GM12872 (cell line): ENCODE data around the gene CNTRL.

Source experiments
- TF ChIP-seq, protein P1 (sequence below): IDR thresholded peaks from 3 replicates; pipeline ENCODE4 v1.5.1; 2011; ENCODE audit warnings: low read depth, mild to moderate bottlenecking, low read length, moderate library complexity; ENCODE audit not compliant: insufficient read depth

The CNTRL gene

GRCh38 chr9:121122246-121123032 lies 47.7 kb downstream of the CNTRL start:
- TF ChIP-seq, protein P1, sequence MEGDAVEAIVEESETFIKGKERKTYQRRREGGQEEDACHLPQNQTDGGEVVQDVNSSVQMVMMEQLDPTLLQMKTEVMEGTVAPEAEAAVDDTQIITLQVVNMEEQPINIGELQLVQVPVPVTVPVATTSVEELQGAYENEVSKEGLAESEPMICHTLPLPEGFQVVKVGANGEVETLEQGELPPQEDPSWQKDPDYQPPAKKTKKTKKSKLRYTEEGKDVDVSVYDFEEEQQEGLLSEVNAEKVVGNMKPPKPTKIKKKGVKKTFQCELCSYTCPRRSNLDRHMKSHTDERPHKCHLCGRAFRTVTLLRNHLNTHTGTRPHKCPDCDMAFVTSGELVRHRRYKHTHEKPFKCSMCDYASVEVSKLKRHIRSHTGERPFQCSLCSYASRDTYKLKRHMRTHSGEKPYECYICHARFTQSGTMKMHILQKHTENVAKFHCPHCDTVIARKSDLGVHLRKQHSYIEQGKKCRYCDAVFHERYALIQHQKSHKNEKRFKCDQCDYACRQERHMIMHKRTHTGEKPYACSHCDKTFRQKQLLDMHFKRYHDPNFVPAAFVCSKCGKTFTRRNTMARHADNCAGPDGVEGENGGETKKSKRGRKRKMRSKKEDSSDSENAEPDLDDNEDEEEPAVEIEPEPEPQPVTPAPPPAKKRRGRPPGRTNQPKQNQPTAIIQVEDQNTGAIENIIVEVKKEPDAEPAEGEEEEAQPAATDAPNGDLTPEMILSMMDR: no peak

DNA sequence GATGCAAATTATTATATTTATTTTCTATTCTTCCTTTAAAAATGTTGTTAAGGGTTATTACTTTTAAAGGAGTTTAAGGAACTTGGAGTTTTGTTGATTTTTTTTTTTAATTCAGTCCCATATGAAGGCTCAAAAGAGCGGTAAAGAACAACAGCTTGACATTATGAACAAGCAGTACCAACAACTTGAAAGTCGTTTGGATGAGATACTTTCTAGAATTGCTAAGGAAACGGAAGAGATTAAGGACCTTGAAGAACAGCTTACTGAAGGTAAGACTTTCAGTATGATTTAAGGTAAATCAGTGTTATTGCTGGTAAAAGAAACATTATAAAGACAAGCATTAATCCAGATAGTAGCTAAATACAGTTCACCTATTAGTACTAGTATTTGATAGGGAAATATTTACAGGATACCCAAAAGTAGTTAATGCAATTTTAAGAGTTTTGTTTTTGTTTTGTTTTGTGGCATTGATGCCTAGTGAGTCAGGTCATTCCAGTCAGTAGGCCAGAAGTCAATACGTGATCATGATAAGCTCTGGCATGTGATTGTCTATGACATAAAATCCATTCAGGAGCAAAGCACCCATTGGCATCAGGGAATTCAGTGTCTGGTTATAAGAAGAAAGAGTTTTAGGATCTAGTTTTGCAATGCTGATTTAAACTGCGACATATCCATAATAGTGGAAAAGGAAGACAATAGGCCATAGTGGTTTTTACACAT lies 49.2 kb downstream of the CNTRL start:
- TF ChIP-seq, protein P1: no peak

- TF ChIP-seq, protein P1: no peak
Measured at GRCh38 chr9:121125590-121125989, 50.8 kb downstream of the CNTRL start.

- TF ChIP-seq, protein P1: no peak
Measured at GRCh38 chr9:121133104-121133816, 58.5 kb downstream of the CNTRL start.

DNA sequence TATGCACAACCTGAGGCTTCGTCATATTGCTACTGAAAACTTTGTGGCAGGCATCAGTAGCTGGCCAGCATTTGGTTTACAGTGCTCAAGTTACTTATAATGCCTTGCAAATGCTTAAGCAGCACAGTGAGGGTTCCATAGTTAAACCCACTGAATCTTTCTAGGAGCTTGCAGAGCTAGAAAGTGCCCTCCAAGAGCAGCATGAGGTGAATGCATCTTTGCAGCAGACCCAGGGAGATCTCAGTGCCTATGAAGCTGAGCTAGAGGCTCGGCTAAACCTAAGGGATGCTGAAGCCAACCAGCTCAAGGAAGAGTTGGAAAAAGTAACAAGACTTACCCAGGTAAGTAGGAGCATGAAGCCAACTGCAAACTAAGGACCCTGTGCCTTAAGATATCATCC lies 60.9 kb downstream of the CNTRL start:
- TF ChIP-seq, protein P1: no peak

DNA sequence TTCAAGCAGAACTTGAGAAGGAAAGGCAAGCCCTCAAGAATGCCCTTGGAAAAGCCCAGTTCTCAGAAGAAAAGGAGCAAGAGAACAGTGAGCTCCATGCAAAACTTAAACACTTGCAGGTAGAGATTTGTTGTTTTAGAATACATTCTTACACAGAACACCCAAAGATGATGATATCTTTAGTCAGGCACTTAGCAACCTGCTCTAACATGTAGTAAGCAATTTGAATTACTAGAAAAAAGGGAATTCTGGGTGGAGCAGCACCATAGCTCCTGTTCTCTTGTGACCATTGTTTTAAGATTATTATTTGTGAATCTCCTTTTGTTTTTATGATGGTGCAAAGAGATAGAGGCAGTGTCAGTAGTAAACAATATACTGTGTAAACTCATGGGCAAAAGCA lies 63.8 kb downstream of the CNTRL start:
- TF ChIP-seq, protein P1: no peak

DNA sequence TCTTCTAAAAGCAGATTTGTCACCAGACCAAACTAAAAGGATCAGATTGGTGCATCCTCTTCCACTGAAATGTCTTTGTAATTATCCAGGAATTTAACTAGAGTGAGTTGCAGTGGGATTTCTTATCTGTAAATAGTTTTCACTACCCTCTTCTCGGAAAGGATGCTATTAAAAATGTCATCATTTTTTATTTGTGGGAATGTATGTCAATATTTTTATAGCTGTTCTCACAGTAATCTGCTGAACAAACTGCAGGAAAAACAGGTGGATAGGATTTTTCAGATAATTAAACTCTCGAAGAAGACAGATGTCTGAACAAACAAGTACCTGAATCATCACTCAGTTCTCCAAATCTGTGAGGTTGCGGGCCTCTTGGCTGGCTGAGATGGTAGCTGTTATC lies 64.2 kb downstream of the CNTRL start:
- TF ChIP-seq, protein P1: no peak
